ENCODE data around the gene XRCC2.

GRCh38 chr7:152660021-152660420, 15.9 kb downstream of the XRCC2 start:
- TF ChIP-seq GABPA (IDR thresholded peaks at IDR 0.05; ENCODE audit: low read depth), result no peak
- no peak for TF ChIP-seq EZH2phosphoT487 (IDR thresholded peaks at IDR 0.05; ENCODE audit: borderline replicate concordance, low read depth)
- TF ChIP-seq TAF1 (IDR thresholded peaks at IDR 0.05; ENCODE audit: borderline replicate concordance, low read depth, low read length), result no peak

All from SK-N-SH (cell line).